ENCODE results near the gene AKR1C2.
"Not testable (repeated sequence)": the region's sequence is repeated elsewhere in the genome, so short reads cannot be mapped to it uniquely, and the experiment has no call there.

Gene AKR1C2

DNA sequence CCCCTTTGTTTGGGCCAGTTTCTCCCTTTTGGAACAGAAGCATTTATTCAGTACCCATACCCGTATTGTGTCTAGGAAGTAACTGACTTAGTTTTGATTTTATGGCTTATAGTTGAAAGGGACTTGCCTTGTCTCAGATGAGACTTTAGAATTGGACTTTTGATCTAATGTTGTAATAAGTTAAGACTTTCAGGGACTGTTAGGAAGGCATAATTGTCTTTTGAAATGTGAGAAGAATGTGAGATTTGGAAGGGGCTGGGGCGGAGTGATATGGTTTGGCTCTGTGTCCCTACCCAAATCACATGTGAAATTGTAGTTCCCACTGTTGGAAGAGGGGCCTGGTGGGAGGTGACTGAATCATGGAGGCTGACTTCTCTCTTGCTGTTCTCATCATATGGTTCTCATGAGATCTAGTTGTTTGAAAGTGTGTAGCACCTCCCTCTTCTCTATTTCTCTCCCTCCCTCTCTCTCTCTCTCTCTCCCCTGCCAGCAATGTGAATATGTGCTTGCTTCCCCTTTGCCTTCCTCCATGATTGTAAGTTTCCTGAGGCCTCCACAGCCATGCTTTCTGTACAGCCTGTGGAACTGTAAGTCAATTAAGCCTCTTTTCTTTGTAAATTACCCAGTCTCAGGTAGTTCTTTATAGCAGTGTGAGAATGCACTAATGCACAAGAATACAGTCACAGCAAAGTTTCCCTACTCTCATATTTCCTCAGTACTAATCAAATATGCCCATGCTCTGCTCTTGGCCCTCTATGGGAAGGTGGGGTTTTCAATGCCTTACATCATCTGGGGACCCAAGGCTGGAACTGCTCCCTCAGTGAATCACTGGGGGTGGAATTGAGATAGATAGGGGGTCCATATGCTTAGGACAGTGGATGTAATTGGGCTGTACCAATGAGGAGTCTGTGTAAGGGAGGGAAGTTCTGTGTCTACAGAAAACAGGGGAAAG lies 57.6 kb downstream of the AKR1C2 start:
- no peak for DNase-seq (ENCODE audit: insufficient read length, low spot score)
- TF ChIP-seq SPI1 (IDR thresholded peaks at IDR 0.05; ENCODE audit: low read depth, low read length) (no peak), PAX5 (IDR thresholded peaks at IDR 0.05; ENCODE audit: insufficient read depth, low read length, severe bottlenecking) (no peak), POLR2A (IDR thresholded peaks at IDR 0.05; ENCODE audit: low read depth, low read length) (no peak), POLR2AphosphoS5 (IDR thresholded peaks at IDR 0.05; ENCODE audit: low read depth, low read length) (no peak), TAF1 (IDR thresholded peaks at IDR 0.05; ENCODE audit: low read depth, low read length) (no peak), POU2F2 (IDR thresholded peaks at IDR 0.05; ENCODE audit: low read depth, low read length) (no peak)
- no peak for FAIRE-seq

DNA sequence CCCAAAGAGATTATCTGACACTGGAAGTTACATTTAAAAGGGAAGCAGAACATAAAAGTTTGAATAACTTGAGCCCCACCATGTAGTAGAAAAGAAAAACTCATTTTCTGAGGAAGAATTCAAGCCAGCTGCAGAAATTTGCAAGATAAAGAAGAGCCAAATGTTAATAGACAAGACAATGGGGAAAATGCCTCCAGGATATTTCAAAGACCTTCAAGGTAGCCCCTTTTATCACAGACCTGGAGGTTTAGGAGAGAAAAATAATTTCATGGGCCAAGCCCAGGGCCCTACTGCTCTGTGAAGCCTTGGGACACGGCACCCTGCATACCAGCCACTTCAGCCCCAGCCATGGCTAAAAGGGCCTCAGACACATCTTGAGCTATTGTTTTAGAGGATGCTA lies 58.8 kb downstream of the AKR1C2 start:
- FAIRE-seq, result no peak

DNA sequence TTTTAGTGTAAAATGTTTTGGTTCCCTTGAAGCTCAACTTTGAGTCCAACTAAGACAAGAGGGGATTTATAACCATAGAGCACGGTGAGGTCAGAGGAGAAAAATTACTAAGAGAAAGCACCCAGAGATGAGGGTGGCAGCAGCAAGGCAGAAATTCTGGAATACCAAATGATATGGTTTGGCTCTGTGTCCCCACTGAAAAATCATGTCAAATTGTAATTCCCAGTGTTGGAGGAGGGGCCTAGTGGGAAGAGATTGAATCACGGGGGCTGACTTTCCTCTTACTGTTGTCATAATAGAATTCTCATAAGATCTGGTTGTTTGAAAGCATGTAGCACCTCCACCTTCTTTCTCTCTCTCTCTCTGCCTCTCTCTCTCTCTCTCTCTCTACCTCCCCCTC lies 59.8 kb downstream of the AKR1C2 start:
- FAIRE-seq, result no peak
- TF ChIP-seq POLR2AphosphoS5 (IDR thresholded peaks at IDR 0.05; ENCODE audit: low read depth, low read length) (no peak), POLR2A (IDR thresholded peaks at IDR 0.05; ENCODE audit: low read depth, low read length) (no peak), TAF1 (IDR thresholded peaks at IDR 0.05; ENCODE audit: low read depth, low read length) (no peak), POU2F2 (IDR thresholded peaks at IDR 0.05; ENCODE audit: low read depth, low read length) (no peak), SPI1 (IDR thresholded peaks at IDR 0.05; ENCODE audit: low read depth, low read length) (no peak), PAX5 (IDR thresholded peaks at IDR 0.05; ENCODE audit: insufficient read depth, low read length, severe bottlenecking) (no peak)

More for the DNA sequence above, 58.8 kb downstream of the AKR1C2 start:
- no peak for TF ChIP-seq POU2F2 (IDR thresholded peaks at IDR 0.05; ENCODE audit: low read depth, low read length)
- TF ChIP-seq POLR2A (IDR thresholded peaks at IDR 0.05; ENCODE audit: low read depth, low read length), result no peak
- TF ChIP-seq SPI1 (IDR thresholded peaks at IDR 0.05; ENCODE audit: low read depth, low read length), result no peak
- no peak for TF ChIP-seq TAF1 (IDR thresholded peaks at IDR 0.05; ENCODE audit: low read depth, low read length)
- no peak for TF ChIP-seq PAX5 (IDR thresholded peaks at IDR 0.05; ENCODE audit: insufficient read depth, low read length, severe bottlenecking)
- TF ChIP-seq POLR2AphosphoS5 (IDR thresholded peaks at IDR 0.05; ENCODE audit: low read depth, low read length), result no peak
- DNase-seq (ENCODE audit: insufficient read length, low spot score), result no peak

GRCh38 chr10:4943416-4943815 lies 60.2 kb downstream of the AKR1C2 start:
- DNase-seq (ENCODE audit: insufficient read length, low spot score); FAIRE-seq: not testable (repeated sequence)

More for the DNA sequence above, 59.8 kb downstream of the AKR1C2 start:
- DNase-seq (ENCODE audit: insufficient read length, low spot score), result no peak

DNA sequence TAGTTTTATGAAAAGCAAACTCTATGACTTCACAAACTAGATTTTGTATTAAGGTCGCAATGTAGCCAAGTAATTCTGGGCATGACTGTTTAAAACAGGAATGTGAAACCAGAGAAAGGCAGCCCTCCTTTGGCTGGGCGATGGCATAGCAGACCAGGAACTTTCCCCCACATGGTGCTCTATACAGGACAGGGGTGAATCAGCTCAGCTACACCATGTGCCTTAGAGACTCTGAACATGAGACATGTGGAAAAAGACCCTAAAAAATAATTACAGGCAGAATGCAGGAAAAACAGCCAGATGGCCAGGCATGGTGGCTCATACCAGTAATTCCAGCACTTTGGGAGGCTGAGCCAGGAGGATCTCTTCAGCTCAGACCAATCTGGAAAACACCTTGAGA lies 60.7 kb downstream of the AKR1C2 start:
- not testable (repeated sequence) for FAIRE-seq; DNase-seq (ENCODE audit: insufficient read length, low spot score)

GRCh38 chr10:4941540-4942330 lies 61.9 kb downstream of the AKR1C2 start:
- DNase-seq (ENCODE audit: insufficient read length, low spot score), result no peak
- no peak for FAIRE-seq

GRCh38 chr10:4940909-4941308 lies 62.7 kb downstream of the AKR1C2 start:
- not testable (repeated sequence) for FAIRE-seq; DNase-seq (ENCODE audit: insufficient read length, low spot score)

More at GRCh38 chr10:4941540-4942330, 61.9 kb downstream of the AKR1C2 start:
- no peak for TF ChIP-seq POLR2A (IDR thresholded peaks at IDR 0.05; ENCODE audit: low read depth, low read length)
- no peak for TF ChIP-seq PAX5 (IDR thresholded peaks at IDR 0.05; ENCODE audit: insufficient read depth, low read length, severe bottlenecking)
- no peak for TF ChIP-seq SPI1 (IDR thresholded peaks at IDR 0.05; ENCODE audit: low read depth, low read length)
- no peak for TF ChIP-seq TAF1 (IDR thresholded peaks at IDR 0.05; ENCODE audit: low read depth, low read length)
- TF ChIP-seq POLR2AphosphoS5 (IDR thresholded peaks at IDR 0.05; ENCODE audit: low read depth, low read length), result no peak
- TF ChIP-seq POU2F2 (IDR thresholded peaks at IDR 0.05; ENCODE audit: low read depth, low read length), result no peak

- DNase-seq (ENCODE audit: insufficient read length, low spot score); FAIRE-seq: not testable (repeated sequence)
Observed at GRCh38 chr10:4940073-4940428, 63.6 kb downstream of the AKR1C2 start.

- TF ChIP-seq TAF1 (IDR thresholded peaks at IDR 0.05; ENCODE audit: low read depth, low read length) (no peak), PAX5 (IDR thresholded peaks at IDR 0.05; ENCODE audit: insufficient read depth, low read length, severe bottlenecking) (no peak), POU2F2 (IDR thresholded peaks at IDR 0.05; ENCODE audit: low read depth, low read length) (no peak), POLR2A (IDR thresholded peaks at IDR 0.05; ENCODE audit: low read depth, low read length) (no peak), POLR2AphosphoS5 (IDR thresholded peaks at IDR 0.05; ENCODE audit: low read depth, low read length) (no peak), SPI1 (IDR thresholded peaks at IDR 0.05; ENCODE audit: low read depth, low read length) (no peak)
- DNase-seq (ENCODE audit: insufficient read length, low spot score) (no peak), FAIRE-seq (no peak)
Observed at GRCh38 chr10:4939224-4940072, 64.2 kb downstream of the AKR1C2 start.

Data from GM12891 (cell line).